Activated CD4-positive, alpha-beta T cell treated with anti-CD3 and anti-CD28 coated beads, Interleukin-2, amount 50 U/mL, for 16 hours (primary cell): ENCODE data around the gene TSC2.
"Not testable (repeated sequence)": the region's sequence is repeated elsewhere in the genome, so short reads cannot be mapped to it uniquely, and the experiment has no call there.

Experiments used
- DNase-seq: peaks from one replicate; pipeline ENCODE4 v3.0.0-alpha.2; 2020

The TSC2 gene

GRCh38 chr16:2124694-2125444 lies 77.1 kb downstream of the TSC2 start:
- DNase-seq = not testable (repeated sequence)

DNA sequence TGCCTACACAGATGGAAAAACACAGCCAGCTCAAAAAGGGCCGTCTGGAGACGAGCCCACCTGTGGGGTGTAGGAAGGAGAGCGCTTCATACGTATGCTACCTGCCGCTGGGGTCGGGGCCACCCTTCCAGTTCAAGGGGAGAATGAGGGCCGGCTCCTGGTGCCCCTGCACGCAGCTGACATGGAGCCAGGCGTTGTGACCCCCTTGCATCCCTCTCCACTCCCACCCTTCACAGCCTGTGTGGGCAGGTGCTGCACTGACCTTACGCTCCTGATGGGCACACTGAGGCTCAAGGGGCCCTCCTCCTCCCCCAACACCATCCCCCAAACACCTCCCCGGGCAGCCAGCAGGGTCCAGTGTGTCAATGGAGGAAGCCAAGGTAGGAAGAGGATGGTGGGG lies 77.8 kb downstream of the TSC2 start:
- DNase-seq = not testable (repeated sequence)

DNA sequence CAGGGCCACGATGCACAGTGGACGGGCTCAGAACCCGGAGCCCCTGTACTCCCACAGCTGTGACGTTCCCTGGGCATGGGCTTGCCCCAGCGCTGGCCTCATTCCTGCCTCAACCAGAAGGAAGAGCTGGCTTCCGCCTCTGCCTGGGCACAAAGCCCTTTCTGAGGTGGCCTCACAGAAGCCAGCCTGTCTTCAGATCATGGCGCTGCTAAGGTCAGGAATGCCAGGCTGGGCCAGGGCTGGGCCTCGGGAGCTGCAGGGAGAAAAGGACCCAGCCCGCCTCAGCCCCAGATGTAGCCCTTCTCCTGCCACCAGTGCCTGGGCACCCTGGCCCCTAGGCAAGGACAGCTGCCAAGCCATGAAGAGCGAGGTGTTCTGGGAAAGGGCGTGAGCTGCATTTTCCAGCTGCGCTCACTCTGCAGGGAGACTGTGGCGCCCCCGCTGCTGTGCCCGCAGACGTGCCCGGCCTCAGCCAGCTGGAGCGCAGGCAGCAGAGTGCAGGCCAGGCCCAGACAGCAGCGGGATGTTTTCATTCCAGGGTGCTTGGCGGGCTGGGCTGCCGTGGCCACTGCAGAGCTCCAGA lies 78.5 kb downstream of the TSC2 start:
- not testable (repeated sequence) for DNase-seq

- not testable (repeated sequence) for DNase-seq
Observed at GRCh38 chr16:2126928-2127556, 79.3 kb downstream of the TSC2 start.

- peak; percentile 68 for DNase-seq
Observed at GRCh38 chr16:2127630-2128280, 80.0 kb downstream of the TSC2 start.

- DNase-seq = not testable (repeated sequence)
Observed at GRCh38 chr16:2129251-2129650, 81.5 kb downstream of the TSC2 start.

DNA sequence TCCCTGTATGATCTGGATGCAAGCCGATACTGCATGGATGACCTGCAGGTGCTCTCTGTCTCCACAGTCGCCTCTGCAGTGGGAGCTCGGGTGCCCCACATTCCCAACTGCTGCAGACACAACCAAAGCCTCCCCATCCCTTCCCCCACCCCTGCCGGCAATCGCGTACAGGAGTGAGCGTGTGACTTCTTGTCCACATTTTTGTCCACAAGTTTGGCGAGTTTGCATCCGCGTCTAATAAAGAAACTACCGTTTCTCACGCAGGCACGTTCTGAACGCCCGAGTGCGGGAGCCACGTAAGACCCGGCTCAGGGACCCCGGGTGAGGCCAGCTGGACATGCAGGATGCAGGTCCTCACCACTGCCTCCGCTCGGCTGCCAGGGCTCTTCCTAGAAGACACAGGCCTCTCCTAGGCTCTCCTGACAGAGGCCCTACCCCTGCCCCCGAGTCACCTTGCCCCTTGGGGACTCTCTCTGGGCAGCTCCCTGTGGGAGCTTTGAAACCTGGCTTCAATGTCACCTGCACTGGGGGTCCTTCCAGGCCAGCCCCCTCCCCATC lies 82.2 kb downstream of the TSC2 start:
- DNase-seq = not testable (repeated sequence)

GRCh38 chr16:2133797-2134196 lies 86.0 kb downstream of the TSC2 start:
- DNase-seq = not testable (repeated sequence)

DNA sequence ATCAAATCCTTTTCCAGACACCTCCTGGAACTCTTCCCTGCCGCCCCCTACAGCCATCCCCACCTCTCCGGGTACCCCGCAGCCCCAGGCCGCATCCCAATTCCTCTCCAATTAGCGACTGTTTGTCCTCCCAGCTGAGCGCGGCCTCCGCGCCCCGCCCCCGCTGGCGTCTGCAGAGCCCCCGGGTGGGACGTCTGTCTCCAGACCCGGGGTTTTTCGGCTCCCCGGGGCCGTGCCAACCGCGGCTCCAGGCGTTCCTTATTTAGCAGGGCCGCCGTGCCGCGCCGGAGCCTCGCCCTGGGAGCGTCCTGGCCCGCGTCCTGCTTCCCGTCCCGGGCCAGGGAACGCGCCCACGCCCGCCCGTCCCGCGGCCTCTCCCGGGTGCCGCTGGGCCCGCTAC lies 87.3 kb downstream of the TSC2 start:
- not testable (repeated sequence) for DNase-seq

- DNase-seq = peak; percentile 98
Observed at GRCh38 chr16:2135770-2136490, 88.1 kb downstream of the TSC2 start, which contains the start of gene PKD1. PKD1 (minus strand) TSS chr16:2135898; CDS start chr16:2135689, 209 bp downstream.
